K562 (cell line): Measurements from ENCODE around the gene CCDC60. TPM values are rescaled to one million over a fixed set of nuclear protein-coding genes. Genes with fewer than 3 reads are reported as not detected.

Experiments
- ATAC-seq: fragments of 200-7000 bp; cut with Tn5 transposase; 3 replicates; pipeline ENCODE4 v1.9.1; 2020; ENCODE audit warnings: moderate library complexity
- BruUV-seq: library from RNA; stranded (reverse); fragments of 400-500 nt; replicated peaks from 2 replicates; lab custom pipeline; 2021; lab: Mats Ljungman, UMichigan
- CTCF ChIA-PET: fragments of 300-600 bp; formaldehyde crosslinking; extraction: SDS; loops from one replicate; lab custom pipeline; 2021; ENCODE audit warnings: low intra/inter-chr PET ratio; lab: Yijun Ruan, JAX
- POLR2A ChIA-PET: fragments of 300-600, 350-650 bp; sonication (Branson Sonifier 250); formaldehyde crosslinking; extraction: SDS; loops from one replicate; lab custom pipeline; 2021; ENCODE audit warnings: antibody characterized with exemption, inconsistent platforms; lab: Yijun Ruan, JAX
- DNase-seq, 4 experiments: peaks; one replicate each; pipeline versions ENCODE4 v3.0.0 to v3.0.0-alpha.2; 2011 to 2018; ENCODE audit warnings: low spot score in 3 of 4, mixed read lengths in 3 of 4; ENCODE audit errors: extremely low read depth in 1 of 4
- FAIRE-seq: peaks from 2 replicates; lab custom pipeline; 2011; peaks lifted over from hg19 to GRCh38; lab: Jason Lieb, UNC
- H2AFZ ChIP-seq: 2 replicates; pipeline ENCODE4 v1.6.0; 2011; ENCODE audit warnings: low read depth, low read length, control low read depth, inconsistent platforms
- H3K27ac ChIP-seq: fragments of 200-600 bp; 3 replicates; pipeline ENCODE4 v1.8.0; 2011; ENCODE audit warnings: low read depth, mild to moderate bottlenecking, control low read depth, inconsistent platforms, low read length, moderate library complexity, mixed read lengths; ENCODE audit errors: extremely low read depth
- H3K27me3 ChIP-seq, 2 experiments: fragments of 300-600 bp in 1 of 2; 2 replicates in 1 of 2; 3 replicates in 1 of 2; pipeline versions ENCODE4 v1.6.0 to v1.8.0; 2011; ENCODE audit warnings: inconsistent platforms in 2 of 2, low read length in 2 of 2, mild to moderate bottlenecking in 1 of 2, mixed read lengths in 1 of 2, moderate library complexity in 1 of 2; ENCODE audit not compliant: control insufficient read depth in 2 of 2, insufficient read depth in 2 of 2
- H3K36me3 ChIP-seq: fragments of 300-600 bp; 3 replicates; pipeline ENCODE4 v1.8.0; 2011; ENCODE audit warnings: mild to moderate bottlenecking, low read length, inconsistent platforms; ENCODE audit not compliant: control insufficient read depth, insufficient read depth
- H3K4me1 ChIP-seq, 2 experiments: fragments of 200-600 bp in 1 of 2; replicated peaks in 1 of 2; 2 replicates in 1 of 2; 3 replicates in 1 of 2; pipeline versions ENCODE4 v1.5.1 to v1.8.0; 2011; ENCODE audit warnings: inconsistent platforms in 2 of 2, low read length in 2 of 2, mild to moderate bottlenecking in 1 of 2, mixed read lengths in 1 of 2, moderate library complexity in 1 of 2; ENCODE audit not compliant: control insufficient read depth in 2 of 2, insufficient read depth in 2 of 2
- H3K4me2 ChIP-seq: 2 replicates; pipeline ENCODE4 v1.6.1; 2011; ENCODE audit warnings: low read length, control low read depth, inconsistent platforms, mixed read lengths; ENCODE audit not compliant: insufficient read depth
- H3K4me3 ChIP-seq: fragments of 200-600 bp; sonication (generic), shearing (Covaris generic); 2 replicates; pipeline ENCODE4 v1.5.1; 2016; ENCODE audit warnings: control low read depth, inconsistent platforms
- H3K79me2 ChIP-seq: fragments of 200-600 bp; 3 replicates; pipeline ENCODE4 v1.8.0; 2011; ENCODE audit warnings: low read length, inconsistent platforms; ENCODE audit not compliant: control insufficient read depth, insufficient read depth
- H3K9ac ChIP-seq, 2 experiments: 2 replicates each; pipeline versions ENCODE4 v1.6.0 to v1.6.1; 2011; ENCODE audit warnings: low read depth in 2 of 2, low read length in 2 of 2, control low read depth in 1 of 2, inconsistent platforms in 1 of 2, mild to moderate bottlenecking in 1 of 2, mixed read lengths in 1 of 2; ENCODE audit not compliant: insufficient read depth in 1 of 2
- H3K9me1 ChIP-seq: one replicate; pipeline ENCODE4 v1.6.0; 2011; ENCODE audit warnings: inconsistent platforms, mild to moderate bottlenecking, low read length, moderate library complexity; ENCODE audit not compliant: control insufficient read depth, insufficient read depth
- H3K9me3 ChIP-seq: replicated peaks from 2 replicates; pipeline ENCODE4 v1.5.1; 2011; ENCODE audit warnings: low read depth, low read length, inconsistent platforms; ENCODE audit not compliant: control insufficient read depth, insufficient read depth
- H4K20me1 ChIP-seq: replicated peaks from 2 replicates; pipeline ENCODE4 v1.6.1; 2011; ENCODE audit warnings: low read length, inconsistent platforms, mixed read lengths; ENCODE audit not compliant: control insufficient read depth, insufficient read depth
- CBFA2T2 ChIP-seq: fragments of 450-650 bp; conservative IDR thresholded peaks from 2 replicates; pipeline ENCODE4 v1.6.1; 2017; ENCODE audit warnings: mild to moderate bottlenecking
- FOS ChIP-seq: IDR thresholded peaks from 3 replicates; pipeline ENCODE4 v1.6.1; 2011; ENCODE audit not compliant: insufficient read length; ENCODE audit errors: extremely low read depth
- GABPB1 ChIP-seq: sonication (generic); formaldehyde crosslinking; IDR thresholded peaks from 2 replicates; pipeline ENCODE4 v1.8.0; 2022; ENCODE audit warnings: mild to moderate bottlenecking, missing genetic modification reagents
- NFYB ChIP-seq: IDR thresholded peaks from 2 replicates; pipeline ENCODE4 v1.6.1; 2011; ENCODE audit warnings: mild to moderate bottlenecking, moderate library complexity; ENCODE audit not compliant: insufficient read length; ENCODE audit errors: extremely low read depth
- RAD51 ChIP-seq: fragments of 450-650 bp; IDR thresholded peaks from 2 replicates; pipeline ENCODE4 v1.7.1; 2016; ENCODE audit warnings: low read depth, mild to moderate bottlenecking, borderline replicate concordance
- RBM15 ChIP-seq: fragments of 200-400 bp; formaldehyde crosslinking; IDR thresholded peaks from 2 replicates; pipeline ENCODE4 v1.6.1; 2018; ENCODE audit warnings: mild to moderate bottlenecking, low read length, moderate library complexity; ENCODE audit not compliant: insufficient read depth
- TOE1 ChIP-seq, 2 experiments: fragments of 450-650 bp in 1 of 2; sonication (generic) in 1 of 2; formaldehyde crosslinking in 1 of 2; IDR thresholded peaks; 2 replicates each; pipeline versions ENCODE4 v1.7.1 to v1.8.0; 2016 to 2022; ENCODE audit warnings: borderline replicate concordance in 2 of 2, mild to moderate bottlenecking in 2 of 2, antibody characterized with exemption in 1 of 2, inconsistent platforms in 1 of 2, low read depth in 1 of 2, missing genetic modification reagents in 1 of 2, moderate library complexity in 1 of 2
- TSC22D4 ChIP-seq: fragments of 450-650 bp; IDR thresholded peaks from 2 replicates; pipeline ENCODE4 v1.6.1; 2016; ENCODE audit warnings: missing genetic modification characterization, missing biosample characterization, control low read depth
- WGBS: fragments of 100-300 bp; shearing (Covaris generic); methylation state at CpG from one replicate; pipeline ENCODE4 v1.1.6; 2016; ENCODE audit warnings: low coverage, mixed read lengths; ENCODE audit not compliant: insufficient coverage; ENCODE audit errors: missing lambda C conversion rate; 5-methylcytosine and 5-hydroxymethylcytosine counted together
- in situ Hi-C: fragments of 300-500 bp; cut with MboI; formaldehyde crosslinking; loops from 4 replicates; pipeline ENCODE4 v1.15.0; 2018; ENCODE audit warnings: inconsistent platforms, mixed read lengths
- intact Hi-C: fragments of 100-400 bp; cut with micrococcal nuclease; formaldehyde crosslinking; loops from 2 replicates; pipeline ENCODE4 v1.14.2; 2022
- polyA plus RNA-seq, 8 experiments: library from polyadenylated mRNA; depleted of rRNA in 4 of 8; stranded (reverse) in 5 of 8; unstranded in 3 of 8; fragments of >200 nt; fragmentation: Nextera tagmentation in 2 of 8; fragmentation: Illumina TruSeq in 1 of 8; extraction: Ambion mirVana in 2 of 8; extraction: Trizol in 1 of 8; gene quantifications; 2 replicates each; pipeline versions ENCODE4 v1.2.1 to v1.2.3, GENCODE V29; 2011 to 2014; ENCODE audit warnings: inconsistent platforms in 1 of 8, missing spikeins in 1 of 8
- total RNA-seq, 7 experiments: library from RNA; depleted of rRNA in 6 of 7; stranded (reverse); fragments of >200 nt in 6 of 7; fragmentation: Illumina TruSeq in 2 of 7; extraction: Trizol in 2 of 7; gene quantifications; 2 replicates each; pipeline versions ENCODE4 v1.2.1 to v1.2.3, GENCODE V29; 2011 to 2021; ENCODE audit warnings: low replicate concordance in 1 of 7
- TF ChIP-seq, protein P1 (sequence below): IDR thresholded peaks from 2 replicates; pipeline ENCODE4 v1.6.1; 2016; ENCODE audit warnings: missing genetic modification characterization, missing compliant biosample characterization
- TF ChIP-seq, protein P2 (sequence below): fragments of 450-650 bp; formaldehyde crosslinking; IDR thresholded peaks from 2 replicates; pipeline ENCODE4 v1.4.0; 2020; ENCODE audit warnings: mild to moderate bottlenecking, mixed read lengths

Gene CCDC60
- total and polyA plus RNA-seq, 9 of the 15 experiments (the other 6 are each of a cell fraction or from before 2014, with no cell fraction given) = not detected

DNA sequence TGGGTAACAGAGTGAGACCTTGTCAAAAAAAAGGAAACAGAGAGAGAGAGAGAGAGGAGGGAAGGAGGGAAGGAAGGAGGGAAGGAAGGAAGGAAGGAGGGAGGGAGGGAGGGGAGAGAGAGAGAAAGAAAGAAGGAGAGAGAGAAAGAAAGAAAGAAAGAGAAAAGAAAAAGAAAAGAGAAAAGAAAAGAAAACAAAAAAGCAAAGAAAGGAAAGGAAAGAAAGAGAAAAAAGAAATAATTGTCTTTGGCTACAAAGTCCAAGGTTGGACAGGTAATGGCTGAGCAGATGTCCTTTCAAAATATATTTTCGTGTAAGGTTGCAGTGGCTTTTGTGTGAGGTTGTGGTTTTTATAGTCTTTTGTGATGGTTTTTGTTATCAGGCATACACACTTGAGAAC, 21.6 kb upstream of the CCDC60 start:
- Histone ChIP-seq H3K27me3 (peaks cover 2 to 8% of the 10 kb centered on the region in 2 experiments; a peak in 1 of 5 replicates), H3K4me3 (no peak overlapping the region), H2AFZ (no peak overlapping the region), H3K9me1 (no peaks in the 10 kb centered on the region), H3K27ac (no peak overlapping the region), H4K20me1 (no peaks in the 10 kb centered on the region), H3K4me2 (no peak overlapping the region), H3K4me1 (no peaks in the 10 kb centered on the region), H3K9me3 (no peaks in the 10 kb centered on the region), H3K36me3 (no peaks in the 10 kb centered on the region), H3K9ac (no peak overlapping the region), H3K79me2 (no peaks in the 10 kb centered on the region)
- FAIRE-seq (no peak), ATAC-seq (no peak), DNase-seq (no peak)
- 0% methylated on average over 1 of the region's 1 CpG for WGBS
- POLR2A ChIA-PET = interaction anchor here (0.6 kb wide), 1 partner anchor 718 kb away, joined by 3 read pairs; no protein-coding TSS in a partner anchor
- intact Hi-C loops (no loop called here), in situ Hi-C loops (no loop called here)
- TF ChIP-seq, protein P1, sequence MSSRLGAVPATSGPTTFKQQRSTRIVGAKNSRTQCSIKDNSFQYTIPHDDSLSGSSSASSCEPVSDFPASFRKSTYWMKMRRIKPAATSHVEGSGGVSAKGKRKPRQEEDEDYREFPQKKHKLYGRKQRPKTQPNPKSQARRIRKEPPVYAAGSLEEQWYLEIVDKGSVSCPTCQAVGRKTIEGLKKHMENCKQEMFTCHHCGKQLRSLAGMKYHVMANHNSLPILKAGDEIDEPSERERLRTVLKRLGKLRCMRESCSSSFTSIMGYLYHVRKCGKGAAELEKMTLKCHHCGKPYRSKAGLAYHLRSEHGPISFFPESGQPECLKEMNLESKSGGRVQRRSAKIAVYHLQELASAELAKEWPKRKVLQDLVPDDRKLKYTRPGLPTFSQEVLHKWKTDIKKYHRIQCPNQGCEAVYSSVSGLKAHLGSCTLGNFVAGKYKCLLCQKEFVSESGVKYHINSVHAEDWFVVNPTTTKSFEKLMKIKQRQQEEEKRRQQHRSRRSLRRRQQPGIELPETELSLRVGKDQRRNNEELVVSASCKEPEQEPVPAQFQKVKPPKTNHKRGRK = peak; percentile 65
- TF ChIP-seq RBM15 = no peak
- no TSS peak for BruUV-seq
- CTCF ChIA-PET = no interaction called here

DNA sequence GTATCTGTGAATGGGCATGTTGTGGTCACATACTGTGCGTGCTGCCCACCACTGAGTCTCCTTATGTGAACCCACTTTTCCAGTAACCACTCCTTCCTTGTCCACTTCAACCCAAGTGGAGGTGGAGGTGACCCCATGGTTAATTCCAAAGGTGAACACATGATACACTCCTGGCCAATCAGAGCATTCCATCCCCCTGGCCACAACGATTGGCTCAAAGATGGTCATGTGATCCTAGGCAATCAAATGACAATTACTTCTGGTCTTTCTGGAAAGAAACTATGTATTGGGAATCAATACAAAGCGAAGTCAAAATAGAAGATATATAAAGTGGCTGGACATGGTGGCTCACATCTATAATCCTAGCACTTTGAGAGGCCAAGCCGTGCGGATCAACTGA, 20.2 kb upstream of the CCDC60 start:
- 0 out of 2 replicates have a peak overlapping the region, but pooled peaks have one; percentile 12 for H3K4me3 ChIP-seq
- H3K9me3 ChIP-seq = no peaks in the 10 kb centered on the region
- ChIA-PET CTCF (no interaction called here), POLR2A (interaction anchor here (0.6 kb wide), 1 partner anchor 59 kb away, joined by 3 read pairs; no protein-coding TSS in a partner anchor)
- H3K9ac ChIP-seq = no peak overlapping the region
- in situ Hi-C loops = no loop called here
- no peak overlapping the region for H3K27ac ChIP-seq
- H3K4me2 ChIP-seq = peak overlapping the region; percentile 32
- 0 out of 5 replicates have a peak, but pooled peaks cover 0 to 2% of the 10 kb centered on the region in 2 experiments for H3K27me3 ChIP-seq
- no peaks in the 10 kb centered on the region for H3K36me3 ChIP-seq
- BruUV-seq = no TSS peak
- peak overlapping the region; percentile 20 for H2AFZ ChIP-seq
- 6% methylated on average over 5 of the region's 5 CpGs for WGBS
- no peaks in the 10 kb centered on the region for H3K4me1 ChIP-seq
- FAIRE-seq = no peak
- peak in 3 of 4 experiments; percentile 61 to 69 (median 63) for DNase-seq
- intact Hi-C loops = no loop called here
- H3K79me2 ChIP-seq = no peaks in the 10 kb centered on the region
- ATAC-seq = peak; percentile 70
- H4K20me1 ChIP-seq = no peaks in the 10 kb centered on the region
- no peaks in the 10 kb centered on the region for H3K9me1 ChIP-seq
- TF ChIP-seq TOE1 (IDR thresholded peaks at IDR 0.05; ENCODE audit: borderline replicate concordance) (peak; percentile 77), TOE1 (CRISPR knock-in tag; IDR thresholded peaks at IDR 0.05; ENCODE audit: borderline replicate concordance, low read depth) (no peak), GABPB1 (CRISPR knock-in tag) (no peak), NFYB (peak; percentile 60), TSC22D4 (no peak), RAD51 (peak; percentile 86), FOS (peak; percentile 25), CBFA2T2 (peak; percentile 20; the same call in 1 of the 2 replicates)
- TF ChIP-seq, protein P2, sequence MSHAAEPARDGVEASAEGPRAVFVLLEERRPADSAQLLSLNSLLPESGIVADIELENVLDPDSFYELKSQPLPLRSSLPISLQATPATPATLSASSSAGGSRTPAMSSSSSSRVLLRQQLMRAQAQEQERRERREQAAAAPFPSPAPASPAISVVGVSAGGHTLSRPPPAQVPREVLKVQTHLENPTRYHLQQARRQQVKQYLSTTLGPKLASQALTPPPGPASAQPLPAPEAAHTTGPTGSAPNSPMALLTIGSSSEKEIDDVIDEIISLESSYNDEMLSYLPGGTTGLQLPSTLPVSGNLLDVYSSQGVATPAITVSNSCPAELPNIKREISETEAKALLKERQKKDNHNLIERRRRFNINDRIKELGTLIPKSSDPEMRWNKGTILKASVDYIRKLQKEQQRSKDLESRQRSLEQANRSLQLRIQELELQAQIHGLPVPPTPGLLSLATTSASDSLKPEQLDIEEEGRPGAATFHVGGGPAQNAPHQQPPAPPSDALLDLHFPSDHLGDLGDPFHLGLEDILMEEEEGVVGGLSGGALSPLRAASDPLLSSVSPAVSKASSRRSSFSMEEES (CRISPR knock-in tag) = peak; percentile 78
